ENCODE measurements around the gene TOR1AIP2. TPM values are rescaled to one million over a fixed set of nuclear protein-coding genes. Genes with fewer than 3 reads are reported as not detected.

TOR1AIP2 gene
- total and polyA plus RNA-seq, 2 of the 13 experiments (the other 11 are each of a cell fraction or from before 2014, with no cell fraction given): 35.2 to 65.8 TPM

DNA sequence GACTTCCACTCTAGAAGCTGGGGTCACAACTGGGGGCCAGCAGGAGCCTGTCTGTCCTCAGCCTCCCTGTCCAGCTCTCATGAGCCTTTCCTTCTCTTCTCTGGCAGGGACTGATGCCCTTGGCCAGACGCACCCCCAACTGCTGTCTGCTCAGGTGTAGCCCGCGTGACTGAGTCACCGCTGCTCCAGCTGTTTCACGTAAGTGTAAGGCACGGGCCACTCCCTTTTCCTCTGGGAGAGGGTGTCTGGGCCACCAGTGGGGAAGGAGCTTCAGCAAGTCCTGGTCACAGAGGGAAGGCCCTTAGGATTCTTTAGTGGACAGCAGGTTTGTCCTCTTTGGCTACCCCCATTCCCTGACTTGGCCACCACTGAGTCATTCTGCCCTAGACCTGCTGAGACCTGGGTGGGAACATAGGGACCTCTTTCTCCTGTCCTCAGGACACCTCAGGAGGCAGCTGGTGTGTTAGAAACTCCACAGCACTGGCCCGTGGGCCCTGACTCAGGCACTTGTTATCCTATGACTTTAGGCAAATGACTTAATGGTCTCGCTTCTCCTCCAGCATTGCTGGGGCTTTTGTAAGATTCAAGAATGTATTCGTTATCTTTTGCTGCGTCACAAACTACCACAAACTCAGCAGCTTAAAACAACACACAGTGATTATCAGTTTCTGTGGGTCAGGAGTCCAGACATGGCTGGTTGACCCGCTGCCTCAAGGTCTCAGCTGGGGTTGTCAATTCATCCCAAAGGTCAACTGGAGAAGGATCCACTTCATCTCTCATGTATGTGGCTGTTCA lies 69.7 kb downstream of the TOR1AIP2 start (continued):
- TF ChIP-seq SP1 (IDR thresholded peaks at IDR 0.05) (no peak), SP1 (CRISPR knock-in tag; IDR thresholded peaks at IDR 0.05) (no peak), ZFP82 (CRISPR knock-in tag; IDR thresholded peaks at IDR 0.05; ENCODE audit: borderline replicate concordance) (no peak)

DNA sequence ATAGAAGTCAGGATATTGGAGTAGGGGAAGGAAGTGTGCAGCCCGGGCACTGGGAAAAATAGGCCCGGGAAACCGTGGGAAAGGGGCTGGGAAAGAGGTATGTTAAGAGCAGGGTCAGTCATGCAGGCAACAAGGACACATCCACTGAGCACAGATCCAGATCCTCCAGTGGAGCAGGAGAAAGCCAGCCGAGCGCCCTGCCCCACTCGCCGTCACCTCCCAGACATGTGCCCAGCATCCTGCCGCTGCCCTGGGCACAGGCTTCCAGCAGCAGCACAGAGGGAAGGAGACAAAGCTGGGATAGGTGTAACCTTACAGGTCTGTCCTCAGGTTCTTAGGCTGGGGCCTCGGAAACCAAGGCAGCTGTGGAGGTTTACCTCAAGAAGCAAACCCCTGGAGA lies 70.3 kb downstream of the TOR1AIP2 start:
- TF ChIP-seq ETV5 (CRISPR knock-in tag; IDR thresholded peaks at IDR 0.05; ENCODE audit: borderline replicate concordance): no peak
- TF ChIP-seq KDM5B (CRISPR knock-in tag; IDR thresholded peaks at IDR 0.05; ENCODE audit: borderline replicate concordance): no peak
- TF ChIP-seq ZNF292 (CRISPR knock-in tag; IDR thresholded peaks at IDR 0.05; ENCODE audit: borderline replicate concordance, low read depth): no peak
- no peak for TF ChIP-seq NR2F1 (CRISPR knock-in tag; IDR thresholded peaks at IDR 0.05)
- no peak for TF ChIP-seq DPF2 (CRISPR knock-in tag; IDR thresholded peaks at IDR 0.05; ENCODE audit: borderline replicate concordance, low read depth)
- no peak for TF ChIP-seq FOXP1 (IDR thresholded peaks at IDR 0.05)
- TF ChIP-seq FOXP1 (CRISPR knock-in tag; IDR thresholded peaks at IDR 0.05): no peak
- TF ChIP-seq JUN (CRISPR knock-in tag; IDR thresholded peaks at IDR 0.05): no peak
- TF ChIP-seq ZNF780A (CRISPR knock-in tag; IDR thresholded peaks at IDR 0.05): no peak
- no peak for TF ChIP-seq RAD21 (CRISPR knock-in tag; IDR thresholded peaks at IDR 0.05)
- TF ChIP-seq TCF12 (IDR thresholded peaks at IDR 0.05): no peak
- no peak for TF ChIP-seq TCF12 (CRISPR knock-in tag; IDR thresholded peaks at IDR 0.05)
- TF ChIP-seq ZSCAN29 (CRISPR knock-in tag; conservative IDR thresholded peaks at IDR 0.05): no peak
- no peak for TF ChIP-seq ZNF788 (CRISPR knock-in tag; IDR thresholded peaks at IDR 0.05; ENCODE audit: borderline replicate concordance)
- no peak for DNase-seq (ENCODE audit: low spot score)
- ChIA-PET POLR2A (no interaction called here), CTCF (ENCODE audit: low intra/inter-chr PET ratio, low total read pairs) (no interaction called here)
- no peak overlapping the region for H3K4me2 ChIP-seq (ENCODE audit: low read depth, low read length)
- peaks cover 3 to 27% of the 10 kb centered on the region in 2 experiments; a peak in 3 of 5 replicates for H3K27me3 ChIP-seq (ENCODE audit: control insufficient read depth in 1 of 2, insufficient read depth in 2 of 2, low read length in 2 of 2)
- no peaks in the 10 kb centered on the region for H3K9me3 ChIP-seq (ENCODE audit: low read length)
- H3K9ac ChIP-seq (ENCODE audit: insufficient read depth, low read depth, low read length): no peak overlapping the region
- intact Hi-C loops (cut with micrococcal nuclease; ENCODE audit: unreplicated experiment) (no loop called here), in situ Hi-C loops (cut with HindIII; ENCODE audit: extremely low pct_ligation_motif_present, low pct_unique_long_range_greater_than_20kb) (no loop called here)
- H3K4me3 ChIP-seq (replicated peaks in 1 of 3; ENCODE audit: insufficient read depth in 1 of 3, low read depth in 2 of 3, low read length in 3 of 3): no peak overlapping the region
- no peak for FAIRE-seq
- H4K20me1 ChIP-seq (ENCODE audit: insufficient read depth, low read length): no peaks in the 10 kb centered on the region
- H3K36me3 ChIP-seq (replicated peaks in 1 of 2; ENCODE audit: control insufficient read depth in 1 of 2, insufficient read depth in 2 of 2, low read length in 2 of 2): no peaks in the 10 kb centered on the region
- no peak overlapping the region for H3K27ac ChIP-seq (ENCODE audit: extremely low read length, insufficient read depth, low read length)
- peaks cover 9% of the 10 kb centered on the region; the same call in 1 of the 2 replicates for H3K4me1 ChIP-seq (ENCODE audit: insufficient read depth, low read length)
- H2AFZ ChIP-seq (ENCODE audit: low read length): no peak overlapping the region
- no peak for ATAC-seq
- BruUV-seq (replicated peaks): no TSS peak
- 87% methylated on average over 5 of the region's 9 CpGs for WGBS (ENCODE audit: low lambda C conversion rate)
- no peaks in the 10 kb centered on the region for H3K79me2 ChIP-seq (ENCODE audit: insufficient read depth, low read length)

All from HepG2 (cell line).